ENCODE measurements around the gene CLCNKB. TPM values are rescaled to one million over a fixed set of nuclear protein-coding genes. Genes with fewer than 3 reads are reported as not detected.
"Not testable (repeated sequence)": the region's sequence is repeated elsewhere in the genome, so short reads cannot be mapped to it uniquely, and the experiment has no call there.

CLCNKB gene
- total and polyA plus RNA-seq, 2 donors (not counting 3 experiments of a cell fraction or from before 2014, with no cell fraction given) = 0.18 TPM; not detected in 1

DNA sequence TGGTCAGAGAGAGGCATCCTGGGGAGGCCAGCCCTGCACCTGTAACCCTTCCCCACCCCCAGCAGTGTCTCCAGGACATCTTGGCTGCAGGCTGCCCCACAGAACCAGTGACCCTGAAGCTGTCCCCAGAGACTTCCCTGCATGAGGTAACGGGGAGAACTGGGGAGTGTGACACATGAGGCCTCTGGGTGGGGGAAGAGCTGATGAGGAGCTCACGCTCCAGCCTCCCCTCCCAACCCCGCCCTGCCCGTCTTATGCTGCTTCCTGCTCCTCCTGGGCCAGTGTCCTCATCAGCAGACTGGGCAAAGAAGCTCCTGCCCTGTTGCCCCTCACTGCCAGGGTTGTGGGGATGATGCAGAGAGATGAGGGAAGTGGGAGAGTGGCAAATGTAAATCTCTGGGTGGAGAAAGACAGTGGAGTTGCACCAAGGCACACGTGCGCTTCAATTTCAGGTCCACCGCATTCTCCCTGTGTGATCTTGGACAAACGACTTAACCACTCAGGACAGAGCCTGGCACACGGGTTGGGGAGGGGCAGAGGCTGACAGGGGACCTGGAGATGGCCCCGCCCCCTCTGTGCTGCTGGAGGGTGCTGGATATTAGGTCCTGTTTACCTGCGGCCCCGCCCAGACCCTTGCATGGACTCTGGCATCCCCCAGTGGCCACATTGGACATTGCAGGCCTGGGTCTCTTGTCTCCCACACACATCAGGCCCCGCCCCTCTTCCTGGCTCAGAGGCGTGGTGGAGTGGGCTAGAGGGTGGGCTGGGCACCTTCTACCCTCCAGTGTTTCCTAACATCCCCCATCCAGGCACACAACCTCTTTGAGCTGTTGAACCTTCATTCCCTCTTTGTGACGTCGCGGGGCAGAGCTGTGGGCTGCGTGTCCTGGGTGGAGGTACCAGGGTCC, 12.3 kb downstream of the CLCNKB start:
- Histone ChIP-seq H3K4me1 (ENCODE audit: control insufficient read depth, extremely low read depth, insufficient read depth, low read length) (no peaks in the 10 kb centered on the region), H3K36me3 (ENCODE audit: control insufficient read depth in 2 of 2, extremely low read depth in 1 of 2, insufficient read depth in 2 of 2, low read length in 2 of 2) (no peaks in the 10 kb centered on the region), H3K9ac (replicated peaks; ENCODE audit: extremely low read depth, insufficient read depth, low read length) (no peak overlapping the region), H3K9me3 (replicated peaks; ENCODE audit: control insufficient read depth, insufficient read depth, low read length) (no peaks in the 10 kb centered on the region), H2AFZ (ENCODE audit: low read depth, low read length) (no peak overlapping the region), H3K27ac (ENCODE audit: insufficient read depth, low read depth, low read length) (no peak overlapping the region), H3K4me2 (ENCODE audit: insufficient read depth, low read length) (no peak overlapping the region), H3K9me1 (replicated peaks; ENCODE audit: control insufficient read depth, extremely low read depth, insufficient read depth, low read length) (no peaks in the 10 kb centered on the region), H3K4me3 (replicated peaks in 1 of 3; ENCODE audit: insufficient read depth in 1 of 3, low read depth in 1 of 3, low read length in 3 of 3) (no peak overlapping the region), H4K20me1 (replicated peaks; ENCODE audit: control insufficient read depth, extremely low read depth, insufficient read depth, low read length) (no peaks in the 10 kb centered on the region), H3K79me2 (ENCODE audit: control insufficient read depth, insufficient read depth, low read length) (no peaks in the 10 kb centered on the region), H3K27me3 (ENCODE audit: control insufficient read depth in 2 of 2, insufficient read depth in 2 of 2, low read length in 2 of 2) (peaks cover 0 to 4% of the 10 kb centered on the region in 2 experiments)
- TF ChIP-seq FOS (IDR thresholded peaks at IDR 0.05; ENCODE audit: borderline replicate concordance, insufficient read depth, low read length) (no peak), MYC (IDR thresholded peaks at IDR 0.05; ENCODE audit: low read depth, low read length) (no peak), POLR2A (IDR thresholded peaks at IDR 0.05; ENCODE audit: low read depth, low read length) (no peak), EZH2 (IDR thresholded peaks at IDR 0.05; ENCODE audit: borderline replicate concordance, low read depth, low read length, severe bottlenecking) (no peak), GATA2 (IDR thresholded peaks at IDR 0.05; ENCODE audit: insufficient read depth, insufficient read length, low read depth, low read length) (no peak), POLR2AphosphoS5 (IDR thresholded peaks at IDR 0.05; ENCODE audit: insufficient read depth, low read depth, low read length) (no peak), JUN (IDR thresholded peaks at IDR 0.05; ENCODE audit: borderline replicate concordance, insufficient read depth, insufficient read length, low read depth) (no peak)
- TF ChIP-seq, protein P1, sequence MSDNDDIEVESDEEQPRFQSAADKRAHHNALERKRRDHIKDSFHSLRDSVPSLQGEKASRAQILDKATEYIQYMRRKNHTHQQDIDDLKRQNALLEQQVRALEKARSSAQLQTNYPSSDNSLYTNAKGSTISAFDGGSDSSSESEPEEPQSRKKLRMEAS (IDR thresholded peaks at IDR 0.05; ENCODE audit: insufficient read depth, insufficient read length) = no peak
- TF ChIP-seq, protein P2, sequence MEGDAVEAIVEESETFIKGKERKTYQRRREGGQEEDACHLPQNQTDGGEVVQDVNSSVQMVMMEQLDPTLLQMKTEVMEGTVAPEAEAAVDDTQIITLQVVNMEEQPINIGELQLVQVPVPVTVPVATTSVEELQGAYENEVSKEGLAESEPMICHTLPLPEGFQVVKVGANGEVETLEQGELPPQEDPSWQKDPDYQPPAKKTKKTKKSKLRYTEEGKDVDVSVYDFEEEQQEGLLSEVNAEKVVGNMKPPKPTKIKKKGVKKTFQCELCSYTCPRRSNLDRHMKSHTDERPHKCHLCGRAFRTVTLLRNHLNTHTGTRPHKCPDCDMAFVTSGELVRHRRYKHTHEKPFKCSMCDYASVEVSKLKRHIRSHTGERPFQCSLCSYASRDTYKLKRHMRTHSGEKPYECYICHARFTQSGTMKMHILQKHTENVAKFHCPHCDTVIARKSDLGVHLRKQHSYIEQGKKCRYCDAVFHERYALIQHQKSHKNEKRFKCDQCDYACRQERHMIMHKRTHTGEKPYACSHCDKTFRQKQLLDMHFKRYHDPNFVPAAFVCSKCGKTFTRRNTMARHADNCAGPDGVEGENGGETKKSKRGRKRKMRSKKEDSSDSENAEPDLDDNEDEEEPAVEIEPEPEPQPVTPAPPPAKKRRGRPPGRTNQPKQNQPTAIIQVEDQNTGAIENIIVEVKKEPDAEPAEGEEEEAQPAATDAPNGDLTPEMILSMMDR (IDR thresholded peaks at IDR 0.05; ENCODE audit: extremely low read depth in 1 of 2, insufficient read depth in 1 of 2, low read depth in 1 of 2, low read length in 2 of 2) = peak; percentile 77 to 95
- FAIRE-seq = peak; percentile 81
- CTCF ChIA-PET = interaction anchor here (0.6 to 3.6 kb wide), 9 partner anchors 11 to 264 kb away, joined by 3 to 19 read pairs (median 3); no protein-coding TSS in a partner anchor
- dilution Hi-C loops (cut with MboI; ENCODE audit: extremely low pct_ligation_motif_present, low sequenced_read_pairs) = no loop called here
- BruUV-seq (replicated peaks) = no TSS peak
- POLR2A ChIA-PET = no interaction called here
- intact Hi-C loops (cut with micrococcal nuclease) = loop anchor here (1.0 to 2.0 kb wide), 3 partner anchors 23 to 263 kb away; no protein-coding TSS in a partner anchor
- DNase-seq (ENCODE audit: low read depth, low spot score) = peak; percentile 78

DNA sequence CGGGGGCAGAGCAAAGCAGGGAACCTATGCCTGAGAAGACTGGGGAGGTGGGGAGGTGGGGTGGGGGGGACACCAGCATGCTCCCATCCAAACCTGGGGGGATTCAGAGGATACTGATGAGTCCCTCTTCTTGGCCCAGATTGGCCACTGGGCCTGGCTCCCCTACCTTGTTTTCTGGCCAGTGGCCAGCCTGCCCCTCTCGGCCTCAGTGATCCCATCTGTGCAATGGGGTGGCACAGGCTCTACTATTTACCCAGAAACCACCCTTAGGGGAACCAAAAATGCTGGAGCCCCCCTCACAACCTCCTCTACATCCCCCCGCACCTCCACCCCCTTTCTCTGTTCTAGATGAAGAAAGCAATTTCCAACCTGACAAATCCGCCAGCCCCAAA, 12.9 kb downstream of the CLCNKB start:
- POLR2A ChIA-PET; H3K79me2 ChIP-seq (ENCODE audit: control insufficient read depth, insufficient read depth, low read length); H3K27me3 ChIP-seq (ENCODE audit: control insufficient read depth in 2 of 2, insufficient read depth in 2 of 2, low read length in 2 of 2); H3K4me1 ChIP-seq (ENCODE audit: control insufficient read depth, extremely low read depth, insufficient read depth, low read length); DNase-seq (ENCODE audit: low read depth, low spot score); H2AFZ ChIP-seq (ENCODE audit: low read depth, low read length); H3K9me1 ChIP-seq (replicated peaks; ENCODE audit: control insufficient read depth, extremely low read depth, insufficient read depth, low read length); H3K9ac ChIP-seq (replicated peaks; ENCODE audit: extremely low read depth, insufficient read depth, low read length); H3K4me2 ChIP-seq (ENCODE audit: insufficient read depth, low read length); BruUV-seq (replicated peaks); H4K20me1 ChIP-seq (replicated peaks; ENCODE audit: control insufficient read depth, extremely low read depth, insufficient read depth, low read length); FAIRE-seq; H3K27ac ChIP-seq (ENCODE audit: insufficient read depth, low read depth, low read length); H3K9me3 ChIP-seq (replicated peaks; ENCODE audit: control insufficient read depth, insufficient read depth, low read length); H3K36me3 ChIP-seq (ENCODE audit: control insufficient read depth in 2 of 2, extremely low read depth in 1 of 2, insufficient read depth in 2 of 2, low read length in 2 of 2); H3K4me3 ChIP-seq (replicated peaks in 1 of 3; ENCODE audit: insufficient read depth in 1 of 3, low read depth in 1 of 3, low read length in 3 of 3); dilution Hi-C loops (cut with MboI; ENCODE audit: extremely low pct_ligation_motif_present, low sequenced_read_pairs): not testable (repeated sequence)
- CTCF ChIA-PET = interaction anchor here (0.6 to 3.6 kb wide), 8 partner anchors 10 to 265 kb away, joined by 3 to 19 read pairs (median 3); no protein-coding TSS in a partner anchor
- intact Hi-C loops (cut with micrococcal nuclease) = loop anchor here (1.0 to 2.0 kb wide), 3 partner anchors 24 to 264 kb away; no protein-coding TSS in a partner anchor
